ENCODE data around the gene CEP164.
A peak's percentile ranks its signal among the peaks of the same experiment; 100 is the strongest.

The CEP164 gene

GRCh38 chr11:117327567-117328374, at the start of gene CEP164:
TSS of gene CEP164 (plus strand) at chr11:117327854. CDS start at chr11:117338587, 10,733 bp downstream.
- ChIA-PET CTCF (no interaction called here), POLR2A (ENCODE audit: low non-redundant PET) (interaction anchor here (0.7 kb wide), 1 partner anchor 13 kb away, joined by 3 read pairs; no protein-coding TSS in a partner anchor)
- no peak for TF ChIP-seq CTCF (conservative IDR thresholded peaks at IDR 0.05; ENCODE audit: low read depth)
- peak within 1 kb of the TSS; percentile 93 for H3K27ac ChIP-seq
- peak; percentile 98 for DNase-seq (ENCODE audit: low spot score)

GRCh38 chr11:117278347-117278746, 49.3 kb upstream of the CEP164 start:
- TF ChIP-seq CTCF (conservative IDR thresholded peaks at IDR 0.05; ENCODE audit: low read depth), result no peak
- POLR2A ChIA-PET (ENCODE audit: low non-redundant PET), result no interaction called here

GRCh38 chr11:117279711-117280376, 47.8 kb upstream of the CEP164 start:
- TF ChIP-seq CTCF (conservative IDR thresholded peaks at IDR 0.05; ENCODE audit: low read depth), result no peak
- CTCF ChIA-PET, result no interaction called here
- H3K27ac ChIP-seq, result no peak overlapping the region
- DNase-seq (ENCODE audit: low spot score), result no peak
- POLR2A ChIA-PET (ENCODE audit: low non-redundant PET), result interaction anchor here (0.5 kb wide), 1 partner anchor 13 kb away, joined by 5 read pairs; no protein-coding TSS in a partner anchor

More at GRCh38 chr11:117278347-117278746, 49.3 kb upstream of the CEP164 start:
- DNase-seq (ENCODE audit: low spot score), result no peak
- CTCF ChIA-PET, result no interaction called here
- H3K27ac ChIP-seq, result no peak overlapping the region

GRCh38 chr11:117281159-117281558, 46.5 kb upstream of the CEP164 start:
- peak overlapping the region; percentile 81 for H3K27ac ChIP-seq
- POLR2A ChIA-PET (ENCODE audit: low non-redundant PET), result no interaction called here
- no peak for TF ChIP-seq CTCF (conservative IDR thresholded peaks at IDR 0.05; ENCODE audit: low read depth)

GRCh38 chr11:117281869-117282268, 45.8 kb upstream of the CEP164 start:
- TF ChIP-seq CTCF (conservative IDR thresholded peaks at IDR 0.05; ENCODE audit: low read depth), result no peak
- ChIA-PET POLR2A (ENCODE audit: low non-redundant PET) (no interaction called here), CTCF (no interaction called here)
- DNase-seq (ENCODE audit: low spot score), result no peak
- H3K27ac ChIP-seq, result peak overlapping the region; percentile 60; the same call in 1 of the 2 replicates

More at GRCh38 chr11:117281159-117281558, 46.5 kb upstream of the CEP164 start:
- peak; percentile 80 for DNase-seq (ENCODE audit: low spot score)
- CTCF ChIA-PET, result no interaction called here

- ChIA-PET POLR2A (ENCODE audit: low non-redundant PET) (no interaction called here), CTCF (interaction anchor here (0.7 kb wide), 1 partner anchor 58 kb away, joined by 4 read pairs; no protein-coding TSS in a partner anchor)
These were observed 44.7 kb upstream of the CEP164 start for GRCh38 chr11:117282956-117283355.

More at GRCh38 chr11:117282956-117283355, 44.7 kb upstream of the CEP164 start:
- TF ChIP-seq CTCF (conservative IDR thresholded peaks at IDR 0.05; ENCODE audit: low read depth), result no peak
- no peak overlapping the region for H3K27ac ChIP-seq
- DNase-seq (ENCODE audit: low spot score), result no peak
